Esophagus squamous epithelium (tissue), 4 donors: ENCODE measurements around the gene IGSF9B.

ENCODE experiments used
- CTCF ChIP-seq, 6 experiments: fragments of 450-650 bp in 4 of 6; fragments of 200-600 bp in 2 of 6; sonication (generic) in 2 of 6; IDR thresholded peaks; one replicate each; pipeline ENCODE4 v1.5.1; 2016 to 2019; ENCODE audit warnings: antibody characterized with exemption in 6 of 6, mild to moderate bottlenecking in 4 of 6, moderate library complexity in 4 of 6
- POLR2A ChIP-seq, 4 donors: fragments of 450-650 bp; IDR thresholded peaks; one replicate each; pipeline ENCODE4 v1.6.1; 2017; ENCODE audit warnings: antibody characterized with exemption in 4 of 4, mild to moderate bottlenecking in 4 of 4, moderate library complexity in 3 of 4

- no peak for TF ChIP-seq CTCF (IDR thresholded peaks at IDR 0.05)
- TF ChIP-seq POLR2A (IDR thresholded peaks at IDR 0.05), result no peak
Observed at GRCh38 chr11:133974836-133975487, 18.2 kb upstream of the IGSF9B start.
